ENCODE results near the gene RNU5D-1. TPM values are rescaled to one million over a fixed set of nuclear protein-coding genes. Genes with fewer than 3 reads are reported as not detected.
A peak's percentile ranks its signal among the peaks of the same experiment; 100 is the strongest.

Gene RNU5D-1
- total RNA-seq: not detected

- ATAC-seq (peak; percentile 85), DNase-seq (peak; percentile 98)
- CTCF ChIA-PET: interaction anchor here (0.6 to 4.4 kb wide), 28 partner anchors 9 to 575 kb away, joined by 3 to 41 read pairs (median 4); partner anchors contain the start of genes ARMH1, BTBD19, DYNLT4 and EIF2B3
- H3K9me3 Mint-ChIP-seq (ENCODE audit: low read depth): no peaks in the 10 kb centered on the region
- no peaks in the 10 kb centered on the region for H3K27me3 Mint-ChIP-seq
- H3K4me1 Mint-ChIP-seq: peaks cover 45% of the 10 kb centered on the region
- POLR2A ChIA-PET: interaction anchor here (0.6 to 18.5 kb wide), 41 partner anchors 7 to 899 kb away, joined by 3 to 675 read pairs (median 5); partner anchors contain the start of genes ARMH1, BTBD19, CCDC163 and DYNLT4
- peak within 1 kb of the TSS; percentile 67 for H3K4me3 Mint-ChIP-seq
- peaks cover 3% of the 10 kb centered on the region for H3K36me3 Mint-ChIP-seq (ENCODE audit: low read depth)
- intact Hi-C loops (cut with DNase I, micrococcal nuclease): loop anchor here (1.0 to 10.0 kb wide), 14 partner anchors 8 to 956 kb away; partner anchors contain the start of genes KIF2C (in 2 of the 2), PLK3 (in 2 of the 2), RPS8 (in 2 of the 2) and UROD (in 2 of the 2)
- H3K27ac Mint-ChIP-seq: peak within 1 kb of the TSS; percentile 100
Measured at GRCh38 chr1:44730741-44731512, at the start of gene RNU5D-1. Gene RNU5D-1, minus strand, starts transcription at chr1:44731170.

GRCh38 chr1:44780583-44781121 lies 49.7 kb upstream of the RNU5D-1 start:
- no peak for ATAC-seq
- Mint-ChIP-seq H3K4me3 (no peak overlapping the region), H3K27ac (no peak overlapping the region), H3K9me3 (ENCODE audit: low read depth) (no peaks in the 10 kb centered on the region), H3K4me1 (peaks cover 50% of the 10 kb centered on the region), H3K27me3 (no peaks in the 10 kb centered on the region), H3K36me3 (ENCODE audit: low read depth) (peaks cover 70% of the 10 kb centered on the region)
- ChIA-PET POLR2A (interaction anchor here (0.6 to 2.1 kb wide), 6 partner anchors 9 to 59 kb away, joined by 3 to 11 read pairs (median 4); partner anchors contain the start of gene BTBD19), CTCF (interaction anchor here (0.6 to 1.0 kb wide), 5 partner anchors 10 to 1838 kb away, joined by 3 to 5 read pairs (median 3); partner anchors contain the start of genes ARMH1, PLK3 and TMEM53)
- no peak for DNase-seq
- intact Hi-C loops (cut with DNase I, micrococcal nuclease): no loop called here

DNA sequence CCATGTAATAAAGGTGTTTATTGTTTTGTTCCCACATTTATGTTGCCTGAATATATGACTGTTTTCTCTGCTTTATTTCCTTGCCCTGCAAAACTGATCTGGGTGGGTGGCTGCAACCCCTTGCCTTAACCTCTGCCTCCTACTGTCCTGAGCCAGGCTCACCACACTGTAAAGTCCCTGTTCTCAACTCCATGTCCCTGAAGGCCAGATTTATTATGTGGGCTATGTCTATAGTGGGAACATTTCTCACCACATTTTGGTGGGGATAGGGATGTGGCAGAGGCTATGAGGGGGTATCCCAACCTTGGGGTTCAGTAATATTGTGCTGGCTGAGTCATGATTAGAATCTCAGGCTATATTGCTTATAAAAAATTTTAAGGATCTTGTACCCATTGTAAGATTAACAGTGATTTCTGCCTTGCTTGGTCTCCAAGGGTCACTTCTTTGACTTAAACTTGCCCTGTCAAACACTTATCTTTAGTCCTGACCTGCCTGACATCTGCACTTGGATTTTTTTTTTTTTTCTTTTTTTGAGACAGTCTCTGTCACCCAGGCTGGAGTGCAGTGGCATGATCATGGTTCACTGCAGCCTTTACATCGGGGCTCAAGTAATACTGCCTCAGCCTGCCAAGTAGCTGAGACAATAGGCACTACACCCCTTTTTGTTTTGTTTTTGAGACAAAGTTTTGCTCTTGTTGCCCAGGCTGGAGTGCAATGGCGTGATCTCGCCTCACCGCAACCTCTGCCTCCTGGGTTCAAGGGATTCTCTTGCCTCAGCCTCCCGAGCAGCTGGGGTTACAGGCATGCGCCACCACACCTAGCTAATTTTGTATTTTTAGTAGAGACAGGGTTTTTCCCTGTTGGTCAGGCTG lies 48.0 kb upstream of the RNU5D-1 start:
- Mint-ChIP-seq H3K27me3 (no peaks in the 10 kb centered on the region), H3K4me3 (peak overlapping the region; percentile 96), H3K36me3 (ENCODE audit: low read depth) (peaks cover 76% of the 10 kb centered on the region), H3K4me1 (peaks cover 46% of the 10 kb centered on the region), H3K9me3 (ENCODE audit: low read depth) (no peaks in the 10 kb centered on the region), H3K27ac (peak overlapping the region; percentile 84)
- ChIA-PET CTCF (interaction anchor here (0.7 kb wide), 1 partner anchor 25 kb away, joined by 3 read pairs; no protein-coding TSS in a partner anchor), POLR2A (interaction anchor here (0.6 kb wide), 2 partner anchors 47 to 299 kb away, joined by 3 to 4 read pairs; no protein-coding TSS in a partner anchor)
- DNase-seq (no peak), ATAC-seq (no peak)
- intact Hi-C loops (cut with DNase I, micrococcal nuclease): loop anchor here in 1 of 2 experiments (5.0 kb wide), 2 partner anchors 713 to 743 kb away; partner anchors contain the start of genes PRDX1 and TESK2

DNA sequence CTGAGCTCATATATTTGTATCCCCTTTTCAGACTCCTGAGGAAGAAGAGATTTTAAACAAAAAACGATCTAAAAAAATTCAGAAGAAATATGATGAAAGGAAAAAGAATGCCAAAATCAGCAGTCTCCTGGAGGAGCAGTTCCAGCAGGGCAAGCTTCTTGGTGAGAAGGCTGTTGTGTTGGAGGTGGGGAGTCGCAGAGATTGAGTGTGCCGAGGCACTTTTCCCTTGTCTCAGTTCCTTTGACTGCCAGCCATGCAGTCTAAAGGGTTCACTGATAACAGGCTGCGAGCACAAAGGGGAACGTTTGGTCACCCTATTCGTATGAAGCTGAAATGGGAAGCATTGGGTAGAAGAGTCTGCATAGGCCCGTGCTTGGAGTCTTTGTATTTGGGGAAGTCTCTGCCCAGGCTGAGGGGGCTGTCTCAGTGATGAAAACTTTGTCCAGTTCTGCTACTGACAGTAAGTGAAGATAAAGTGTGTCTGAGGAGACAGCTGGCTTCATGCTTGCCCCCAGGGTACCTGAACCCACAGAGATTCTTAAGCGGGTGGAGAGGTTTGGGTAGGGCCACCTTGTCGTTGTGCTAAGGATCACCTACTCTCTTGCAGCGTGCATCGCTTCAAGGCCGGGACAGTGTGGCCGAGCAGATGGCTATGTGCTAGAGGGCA lies 47.1 kb upstream of the RNU5D-1 start:
- Mint-ChIP-seq H3K4me3 (peak overlapping the region; percentile 96), H3K27ac (peak overlapping the region; percentile 84), H3K36me3 (ENCODE audit: low read depth) (peaks cover 73% of the 10 kb centered on the region), H3K27me3 (no peaks in the 10 kb centered on the region), H3K9me3 (ENCODE audit: low read depth) (no peaks in the 10 kb centered on the region), H3K4me1 (peaks cover 40% of the 10 kb centered on the region)
- CTCF ChIA-PET: interaction anchor here (0.7 kb wide), 1 partner anchor 26 kb away, joined by 3 read pairs; no protein-coding TSS in a partner anchor
- intact Hi-C loops (cut with DNase I, micrococcal nuclease): loop anchor here (2.0 to 5.0 kb wide), 3 partner anchors 31 to 744 kb away; partner anchors contain the start of genes BTBD19 (in 1 of the 2), PRDX1 (in 1 of the 2) and TESK2 (in 1 of the 2)
- no peak for DNase-seq
- POLR2A ChIA-PET: interaction anchor here (0.6 to 1.4 kb wide), 6 partner anchors 12 to 298 kb away, joined by 3 to 10 read pairs (median 4); no protein-coding TSS in a partner anchor
- no peak for ATAC-seq

GRCh38 chr1:44777547-44777946 lies 46.6 kb upstream of the RNU5D-1 start:
- ATAC-seq: no peak
- no peaks in the 10 kb centered on the region for H3K9me3 Mint-ChIP-seq (ENCODE audit: low read depth)
- no peak for DNase-seq
- peaks cover 39% of the 10 kb centered on the region for H3K4me1 Mint-ChIP-seq
- ChIA-PET CTCF (interaction anchor here (0.7 kb wide), 1 partner anchor 25 kb away, joined by 3 read pairs; no protein-coding TSS in a partner anchor), POLR2A (interaction anchor here (0.6 to 1.4 kb wide), 5 partner anchors 12 to 56 kb away, joined by 3 to 10 read pairs (median 5); no protein-coding TSS in a partner anchor)
- peak overlapping the region; percentile 84 for H3K27ac Mint-ChIP-seq
- peaks cover 71% of the 10 kb centered on the region for H3K36me3 Mint-ChIP-seq (ENCODE audit: low read depth)
- intact Hi-C loops (cut with DNase I, micrococcal nuclease): loop anchor here (2.0 to 5.0 kb wide), 3 partner anchors 31 to 745 kb away; partner anchors contain the start of genes BTBD19 (in 1 of the 2), PRDX1 (in 1 of the 2) and TESK2 (in 1 of the 2)
- no peaks in the 10 kb centered on the region for H3K27me3 Mint-ChIP-seq
- H3K4me3 Mint-ChIP-seq: peak overlapping the region; percentile 96

- Mint-ChIP-seq H3K27me3 (no peaks in the 10 kb centered on the region), H3K9me3 (ENCODE audit: low read depth) (no peaks in the 10 kb centered on the region), H3K27ac (peak overlapping the region; percentile 84), H3K4me1 (peaks cover 39% of the 10 kb centered on the region), H3K4me3 (peak overlapping the region; percentile 96), H3K36me3 (ENCODE audit: low read depth) (peaks cover 65% of the 10 kb centered on the region)
- no peak for ATAC-seq
- peak; percentile 25 for DNase-seq
- intact Hi-C loops (cut with DNase I, micrococcal nuclease): loop anchor here (2.0 to 5.0 kb wide), 3 partner anchors 32 to 746 kb away; partner anchors contain the start of genes BTBD19 (in 1 of the 2), PRDX1 (in 1 of the 2) and TESK2 (in 1 of the 2)
- CTCF ChIA-PET: interaction anchor here (0.6 to 2.4 kb wide), 6 partner anchors 8 to 241 kb away, joined by 4 to 13 read pairs (median 5); partner anchors contain the start of genes BTBD19 and PLK3
- POLR2A ChIA-PET: interaction anchor here (0.6 to 2.9 kb wide), 11 partner anchors 8 to 808 kb away, joined by 3 to 58 read pairs (median 15); partner anchors contain the start of genes BTBD19, DYNLT4, MUTYH and PLK3
Measured at GRCh38 chr1:44776730-44777068, 45.7 kb upstream of the RNU5D-1 start.

GRCh38 chr1:44775930-44776729 lies 45.2 kb upstream of the RNU5D-1 start:
- H3K4me1 Mint-ChIP-seq: peaks cover 37% of the 10 kb centered on the region
- H3K27me3 Mint-ChIP-seq: no peaks in the 10 kb centered on the region
- ChIA-PET CTCF (interaction anchor here (0.5 to 2.4 kb wide), 14 partner anchors 9 to 803 kb away, joined by 3 to 13 read pairs (median 4); partner anchors contain the start of genes BEST4, BTBD19, PLK3 and RNU5D-1), POLR2A (interaction anchor here (0.6 to 2.9 kb wide), 17 partner anchors 9 to 809 kb away, joined by 3 to 58 read pairs (median 5); partner anchors contain the start of genes BTBD19, DYNLT4, HECTD3 and MUTYH)
- peak overlapping the region; percentile 96 for H3K4me3 Mint-ChIP-seq
- peaks cover 59% of the 10 kb centered on the region for H3K36me3 Mint-ChIP-seq (ENCODE audit: low read depth)
- intact Hi-C loops (cut with DNase I, micrococcal nuclease): loop anchor here (1.0 to 5.0 kb wide), 12 partner anchors 8 to 746 kb away; partner anchors contain the start of genes KIF2C (in 2 of the 2), RNU5D-1 (in 2 of the 2), BTBD19 (in 1 of the 2) and EIF2B3 (in 1 of the 2)
- no peak for ATAC-seq
- no peaks in the 10 kb centered on the region for H3K9me3 Mint-ChIP-seq (ENCODE audit: low read depth)
- DNase-seq: peak; percentile 49
- H3K27ac Mint-ChIP-seq: peak overlapping the region; percentile 84

DNA sequence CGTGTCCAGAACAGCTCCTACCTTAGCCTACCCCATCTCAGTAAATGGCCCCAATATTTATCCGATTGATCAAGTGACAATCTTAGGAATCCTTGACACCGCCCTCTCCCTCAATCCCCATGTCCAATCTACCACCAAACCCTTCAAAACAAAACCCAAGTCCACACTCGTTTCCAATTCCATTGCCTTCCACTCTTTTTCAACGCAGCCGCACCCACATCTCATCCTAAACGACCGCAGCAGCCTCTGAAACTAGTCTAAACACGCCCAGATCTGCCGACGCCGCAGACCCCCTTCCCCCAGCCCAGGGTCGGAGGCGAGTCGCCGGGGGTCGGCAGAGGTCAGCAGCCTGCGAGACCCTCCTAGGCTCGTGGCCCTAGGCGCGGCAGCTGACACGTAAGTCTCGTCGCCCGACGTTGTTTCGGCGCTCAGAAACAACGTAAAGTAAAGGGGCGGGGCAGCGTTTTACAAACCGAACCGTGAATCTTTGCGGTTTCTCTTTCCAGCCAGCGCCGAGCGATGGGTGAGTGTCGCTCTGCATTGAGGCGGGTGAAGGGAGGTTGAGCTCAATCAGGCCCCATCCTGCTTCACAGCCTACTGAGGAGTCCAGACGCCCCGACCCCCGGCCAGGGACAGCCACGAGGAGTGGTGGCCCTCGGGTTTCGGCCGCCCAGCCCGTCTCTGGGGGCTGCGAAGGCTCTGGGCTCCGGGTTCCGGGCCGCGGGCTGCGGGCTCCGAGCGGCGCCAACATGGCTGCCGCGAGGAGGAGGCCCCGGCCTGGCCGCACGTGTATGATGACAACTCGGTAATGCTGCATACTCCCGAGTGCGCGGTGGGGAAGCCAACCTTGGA lies 44.3 kb upstream of the RNU5D-1 start, which contains the start of gene RPS8:
RPS8 (plus strand) TSS at position 463 of the 852 bp plus-strand sequence; CDS start at position 520, 57 bp downstream.
- Mint-ChIP-seq H3K27ac (peak within 1 kb of the TSS; percentile 100), H3K4me1 (peaks cover 33% of the 10 kb centered on the region), H3K4me3 (peak within 1 kb of the TSS; percentile 96), H3K36me3 (ENCODE audit: low read depth) (peaks cover 51% of the 10 kb centered on the region), H3K9me3 (ENCODE audit: low read depth) (no peaks in the 10 kb centered on the region), H3K27me3 (no peaks in the 10 kb centered on the region)
- POLR2A ChIA-PET: interaction anchor here (0.6 to 2.9 kb wide), 17 partner anchors 10 to 809 kb away, joined by 3 to 58 read pairs (median 5); partner anchors contain the start of genes BTBD19, DYNLT4, HECTD3 and MUTYH
- CTCF ChIA-PET: interaction anchor here (0.5 to 2.4 kb wide), 18 partner anchors 9 to 804 kb away, joined by 3 to 13 read pairs (median 4); partner anchors contain the start of genes BEST4, BTBD19, PLK3 and RNU5D-1
- ATAC-seq (peak; percentile 84), DNase-seq (peak; percentile 94)
- intact Hi-C loops (cut with DNase I, micrococcal nuclease): loop anchor here (1.0 to 5.0 kb wide), 11 partner anchors 9 to 747 kb away; partner anchors contain the start of genes KIF2C (in 2 of the 2), RNU5D-1 (in 2 of the 2), EIF2B3 (in 1 of the 2) and MUTYH (in 1 of the 2)
